Tibial nerve (tissue), 4 donors: ENCODE data around the gene DAPK1. TPM values are rescaled to one million over a fixed set of nuclear protein-coding genes. Genes with fewer than 3 reads are reported as not detected.

Experiments
- DNase-seq, 2 donors: peaks; one replicate each; pipeline ENCODE4 v3.0.0-alpha.2; 2019; ENCODE audit warnings: low spot score in 2 of 2
- H3K27ac ChIP-seq, 4 donors: fragments of 200-600 bp; sonication (generic) in 3 of 4; one replicate each; pipeline ENCODE4 v1.5.1; 2017 to 2019; ENCODE audit warnings: mild to moderate bottlenecking in 1 of 4
- H3K27me3 ChIP-seq, 2 donors: fragments of 200-600 bp; sonication (generic) in 1 of 2; one replicate each; pipeline versions ENCODE4 v1.5.1 to v1.6.0; 2017 to 2019
- H3K36me3 ChIP-seq, 3 donors: fragments of 200-600 bp; sonication (generic); one replicate each; pipeline ENCODE4 v1.5.1; 2018 to 2019
- H3K4me1 ChIP-seq, 4 donors: fragments of 200-600 bp; sonication (generic) in 3 of 4; one replicate each; pipeline ENCODE4 v1.5.1; 2017 to 2019
- H3K4me3 ChIP-seq, 4 donors: fragments of 200-600 bp; sonication (generic) in 3 of 4; one replicate each; pipeline ENCODE4 v1.5.1; 2017 to 2019; ENCODE audit warnings: mild to moderate bottlenecking in 1 of 4, moderate library complexity in 1 of 4
- H3K9me3 ChIP-seq, 4 donors: fragments of 200-600 bp; sonication (generic) in 3 of 4; one replicate each; pipeline ENCODE4 v1.5.1; 2017 to 2019
- CTCF ChIP-seq, 5 experiments: fragments of 200-600 bp in 3 of 5; fragments of 450-650 bp in 2 of 5; sonication (generic) in 3 of 5; IDR thresholded peaks; one replicate each; pipeline ENCODE4 v1.5.1; 2016 to 2019; ENCODE audit warnings: antibody characterized with exemption in 5 of 5, mild to moderate bottlenecking in 3 of 5, moderate library complexity in 2 of 5
- EP300 ChIP-seq, 2 donors: sonication (generic); formaldehyde crosslinking; IDR thresholded peaks; one replicate each; pipeline ENCODE4 v1.6.1; 2017; ENCODE audit warnings: antibody characterized with exemption in 2 of 2, mild to moderate bottlenecking in 1 of 2
- POLR2A ChIP-seq, 2 donors: fragments of 450-650 bp; IDR thresholded peaks; one replicate each; pipeline ENCODE4 v1.6.1; 2017; ENCODE audit warnings: antibody characterized with exemption in 2 of 2, mild to moderate bottlenecking in 2 of 2, moderate library complexity in 2 of 2
- WGBS, 2 donors: methylation state at CpG; one replicate each; pipeline ENCODE4 v1.1.5; 2018; 5-methylcytosine and 5-hydroxymethylcytosine counted together
- total RNA-seq, 4 donors: library from RNA; depleted of rRNA; stranded (reverse); fragments of >200 nt; gene quantifications; one replicate each; pipeline ENCODE4 v1.1.0, GENCODE V29; 2016

The DAPK1 gene
- total RNA-seq, 4 donors from 2014 or later = 58.8 to 97.3 (median 64.2) TPM

- no peaks in the 10 kb centered on the region for H3K9me3 ChIP-seq
- peaks cover 0 to 26% (median 0%) of the 10 kb centered on the region in 4 donors for H3K4me1 ChIP-seq
- DNase-seq = no peak
- H3K36me3 ChIP-seq = peaks cover 0 to 45% (median 0%) of the 10 kb centered on the region in 3 donors
- TF ChIP-seq POLR2A (IDR thresholded peaks at IDR 0.05) = no peak
- no peak for TF ChIP-seq CTCF (IDR thresholded peaks at IDR 0.05)
- no peak for TF ChIP-seq EP300 (IDR thresholded peaks at IDR 0.05)
- 79% methylated on average over 3 of the region's 3 CpGs for WGBS, 2 donors
- H3K4me3 ChIP-seq = no peak overlapping the region
- H3K27me3 ChIP-seq = no peaks in the 10 kb centered on the region
- no peak overlapping the region for H3K27ac ChIP-seq
Observed at GRCh38 chr9:87732756-87733155, 235.1 kb downstream of the DAPK1 start.

DNA sequence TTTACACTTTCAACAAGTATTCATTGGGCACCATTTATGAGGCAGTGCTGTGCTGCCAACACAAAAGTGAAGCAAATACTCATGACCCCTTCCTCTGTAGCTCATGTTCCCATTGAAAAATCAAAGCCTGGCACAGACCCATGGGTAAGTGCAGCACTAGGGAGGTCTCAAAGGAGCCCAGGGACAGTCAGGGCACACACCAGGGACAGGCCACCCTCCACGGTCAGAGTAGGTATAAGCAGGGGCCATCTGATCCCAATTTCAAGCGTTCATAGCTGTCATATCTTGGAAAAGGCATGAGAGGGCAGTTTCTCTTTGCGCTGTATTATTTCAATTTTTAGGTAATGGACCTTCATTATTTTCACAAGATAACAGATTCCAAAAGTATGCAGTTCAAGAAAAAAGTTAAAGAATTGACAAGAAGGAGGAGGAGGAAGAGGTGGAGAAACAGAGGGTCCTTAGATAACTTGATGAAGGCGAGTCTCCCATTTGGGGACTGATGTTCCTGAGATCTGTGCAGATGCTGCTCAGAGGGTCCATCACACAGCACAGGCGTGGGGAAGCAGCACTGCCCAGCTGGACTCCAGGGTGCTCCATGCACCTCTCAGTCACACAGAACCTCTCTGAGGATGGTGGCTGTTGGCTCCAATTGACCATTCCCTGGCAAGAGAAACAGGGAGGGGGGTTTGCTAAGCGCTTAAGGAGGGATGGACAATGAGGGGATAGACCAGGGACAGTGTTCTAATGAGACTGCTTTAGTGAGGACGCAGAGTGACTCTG, 235.8 kb downstream of the DAPK1 start:
- Histone ChIP-seq H3K9me3 (no peaks in the 10 kb centered on the region), H3K4me3 (no peak overlapping the region), H3K4me1 (peaks cover 0 to 19% (median 0%) of the 10 kb centered on the region in 4 donors), H3K36me3 (peaks cover 0 to 38% (median 0%) of the 10 kb centered on the region in 3 donors), H3K27ac (no peak overlapping the region), H3K27me3 (no peaks in the 10 kb centered on the region)
- 92 to 93% methylated on average over 7 of the region's 7 CpGs for WGBS, 2 donors
- DNase-seq = no peak
- TF ChIP-seq POLR2A (IDR thresholded peaks at IDR 0.05) = no peak
- TF ChIP-seq EP300 (IDR thresholded peaks at IDR 0.05) = no peak
- no peak for TF ChIP-seq CTCF (IDR thresholded peaks at IDR 0.05)

DNA sequence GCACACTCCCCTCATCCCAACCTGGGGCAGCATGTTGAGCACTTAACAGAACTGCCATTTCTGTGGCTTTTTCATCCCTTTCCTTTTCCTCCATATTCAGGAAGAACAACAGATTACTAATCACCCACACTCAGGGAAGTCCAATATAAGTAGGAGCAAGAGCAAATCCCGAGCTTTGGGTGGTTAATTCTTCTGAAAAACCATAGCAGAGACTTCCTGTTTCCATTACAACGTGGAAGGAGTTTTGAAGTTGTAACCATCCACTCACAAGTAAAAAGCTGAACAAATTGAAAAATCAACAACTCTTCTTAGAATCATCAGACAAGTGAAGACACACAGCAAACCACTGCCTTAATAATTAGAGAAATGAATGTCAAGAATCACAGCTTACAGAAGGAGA, 236.4 kb downstream of the DAPK1 start:
- Histone ChIP-seq H3K9me3 (no peaks in the 10 kb centered on the region), H3K36me3 (peaks cover 0 to 32% (median 0%) of the 10 kb centered on the region in 3 donors), H3K27me3 (no peaks in the 10 kb centered on the region), H3K27ac (no peak overlapping the region), H3K4me1 (peaks cover 0 to 13% (median 0%) of the 10 kb centered on the region in 4 donors), H3K4me3 (no peak overlapping the region)
- 46 to 58% methylated on average over 2 of the region's 2 CpGs for WGBS, 2 donors
- no peak for TF ChIP-seq EP300 (IDR thresholded peaks at IDR 0.05)
- no peak for TF ChIP-seq POLR2A (IDR thresholded peaks at IDR 0.05)
- TF ChIP-seq CTCF (IDR thresholded peaks at IDR 0.05) = no peak
- DNase-seq = no peak

DNA sequence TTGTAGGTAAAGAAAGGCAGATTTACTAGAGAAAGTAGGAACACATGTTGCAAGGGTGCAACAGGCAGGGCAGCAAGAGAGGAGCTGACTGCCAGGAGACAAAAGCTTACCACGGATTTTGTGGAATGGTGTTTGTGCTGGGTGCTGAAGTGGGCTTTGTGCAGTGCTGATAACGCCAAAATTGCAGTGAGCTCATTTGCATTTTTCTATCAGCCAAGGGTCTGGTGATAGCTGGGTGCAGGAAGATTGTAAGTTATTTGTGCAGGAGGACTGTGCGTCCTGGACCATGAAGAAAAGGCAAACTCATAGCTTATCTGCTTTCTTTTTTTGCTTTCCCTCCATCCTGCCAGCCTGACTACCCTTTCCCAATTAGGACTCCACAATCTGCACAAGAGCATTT, 241.9 kb downstream of the DAPK1 start:
- WGBS, 2 donors = 75 to 80% methylated on average over 3 of the region's 3 CpGs
- Histone ChIP-seq H3K27ac (no peak overlapping the region), H3K4me3 (no peak overlapping the region), H3K27me3 (no peaks in the 10 kb centered on the region), H3K9me3 (peaks cover 0 to 11% (median 3%) of the 10 kb centered on the region in 4 donors), H3K4me1 (no peaks in the 10 kb centered on the region), H3K36me3 (no peaks in the 10 kb centered on the region)
- TF ChIP-seq CTCF (IDR thresholded peaks at IDR 0.05) (no peak), EP300 (IDR thresholded peaks at IDR 0.05) (no peak), POLR2A (IDR thresholded peaks at IDR 0.05) (no peak)
- DNase-seq = no peak

- DNase-seq = no peak
- Histone ChIP-seq H3K27me3 (no peaks in the 10 kb centered on the region), H3K36me3 (no peaks in the 10 kb centered on the region), H3K9me3 (peaks cover 0 to 11% (median 3%) of the 10 kb centered on the region in 4 donors), H3K4me3 (no peak overlapping the region), H3K4me1 (no peaks in the 10 kb centered on the region), H3K27ac (no peak overlapping the region)
- 78 to 93% methylated on average over 3 of the region's 3 CpGs for WGBS, 2 donors
- TF ChIP-seq CTCF (IDR thresholded peaks at IDR 0.05) (no peak), EP300 (IDR thresholded peaks at IDR 0.05) (no peak), POLR2A (IDR thresholded peaks at IDR 0.05) (no peak)
Observed at GRCh38 chr9:87740209-87740608, 242.5 kb downstream of the DAPK1 start.
